HG03457 (cell line): Measurements from ENCODE around the gene CRB1.

ENCODE experiments used
- ATAC-seq: cut with Tn5 transposase; IDR thresholded peaks from one replicate; pipeline ENCODE4 v1.9.1; 2021; ENCODE audit warnings: moderate number of reproducible peaks; ENCODE audit not compliant: unreplicated experiment

Gene CRB1

DNA sequence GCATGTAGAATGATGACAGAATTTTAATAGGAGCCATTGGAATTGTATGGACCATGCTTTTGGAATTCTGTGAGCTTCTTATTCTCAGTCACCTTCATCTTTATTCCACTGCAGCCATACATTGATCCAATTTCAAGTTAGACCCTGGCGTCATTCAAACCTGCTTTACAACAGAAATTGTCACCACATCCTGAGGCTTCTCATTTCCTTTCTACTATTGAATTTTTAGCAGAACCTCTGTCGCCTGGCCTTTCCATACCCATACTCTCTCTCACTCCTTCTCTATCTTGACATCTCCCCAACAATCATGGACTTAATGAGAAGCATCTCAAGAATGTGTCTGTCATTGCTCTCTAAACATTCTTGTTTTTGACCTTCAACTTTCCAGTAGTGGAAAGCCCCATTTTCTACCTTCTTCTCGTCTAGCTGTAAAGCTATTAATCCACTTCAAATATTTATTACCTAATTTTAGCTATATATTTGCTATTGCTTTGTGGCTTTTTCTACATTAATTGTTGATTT is 74.1 kb downstream of the CRB1 start:
- no peak for ATAC-seq

DNA sequence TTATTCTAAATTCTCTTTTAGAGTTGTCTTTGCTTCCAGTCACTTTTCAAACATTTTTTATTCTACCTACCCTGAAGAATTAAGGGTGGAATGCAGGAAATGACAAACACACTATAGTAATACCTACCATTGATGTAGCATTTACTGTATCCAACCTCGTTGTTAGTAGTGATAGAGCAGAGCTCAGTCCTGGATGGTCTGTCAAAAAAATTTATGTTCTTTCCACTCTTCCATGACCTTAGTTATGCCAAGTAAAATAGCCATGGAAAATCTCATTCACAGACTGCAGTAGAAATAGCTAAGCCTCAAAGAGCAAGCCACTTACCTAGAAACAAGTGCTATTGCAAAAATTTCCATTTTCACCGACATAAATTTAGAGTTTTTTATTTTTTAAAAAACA is 74.6 kb downstream of the CRB1 start:
- ATAC-seq, result no peak

DNA sequence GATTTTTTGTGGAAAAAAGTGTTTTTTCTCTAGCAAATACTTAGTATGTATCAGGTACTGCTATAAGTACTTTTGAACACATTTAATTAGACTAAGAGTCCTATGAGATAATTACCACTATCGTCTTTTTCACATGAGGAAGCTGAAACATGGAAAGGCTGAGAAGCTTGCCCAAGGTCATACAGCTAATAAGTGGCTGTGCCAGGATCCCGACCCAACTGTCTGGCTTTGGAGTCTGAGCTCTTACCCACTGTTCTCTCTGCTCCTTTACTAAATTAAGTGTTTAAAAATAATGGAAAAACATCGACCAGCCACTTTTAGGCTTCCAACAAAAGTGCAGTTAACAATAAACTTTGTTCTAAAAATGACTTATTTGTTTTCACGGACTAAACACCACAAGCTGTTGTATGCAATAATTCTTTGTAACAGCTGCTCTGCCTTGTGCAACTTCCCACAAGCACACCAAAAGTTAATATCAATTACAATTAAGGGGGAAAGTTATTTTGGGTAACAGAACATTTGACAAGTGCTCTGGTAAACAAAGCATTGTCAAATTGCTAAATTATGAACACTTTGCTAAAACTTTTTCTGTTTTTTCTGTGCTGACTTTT is 75.7 kb downstream of the CRB1 start:
- no peak for ATAC-seq

DNA sequence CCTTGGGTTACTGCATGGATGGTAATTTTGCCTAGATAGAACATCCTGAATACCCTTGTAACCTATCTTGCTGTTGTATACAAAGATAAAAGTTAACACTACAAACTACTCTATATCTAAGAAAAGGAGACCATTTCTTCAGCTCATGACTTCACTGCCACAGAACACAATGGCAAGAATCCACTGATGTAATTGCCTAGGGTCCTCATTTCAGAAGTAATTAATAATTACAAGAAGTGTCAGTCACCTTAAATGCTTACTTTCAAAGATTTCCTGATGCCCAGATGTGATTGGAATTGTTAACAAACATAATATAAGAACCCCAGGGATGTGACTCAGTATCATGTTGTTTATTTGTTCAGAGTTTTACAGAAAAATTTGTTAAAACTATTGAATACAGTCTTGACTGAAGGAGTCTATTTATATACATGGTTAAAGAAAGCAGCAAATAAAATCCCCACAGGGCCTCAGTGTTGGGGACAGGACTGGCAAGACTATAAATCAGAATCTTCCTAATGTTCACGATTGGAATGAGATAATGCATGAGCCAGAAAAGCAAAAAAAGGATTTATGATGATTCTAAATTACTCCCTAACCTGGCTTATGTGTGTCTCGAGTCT is 83.9 kb downstream of the CRB1 start:
- ATAC-seq, result no peak

DNA sequence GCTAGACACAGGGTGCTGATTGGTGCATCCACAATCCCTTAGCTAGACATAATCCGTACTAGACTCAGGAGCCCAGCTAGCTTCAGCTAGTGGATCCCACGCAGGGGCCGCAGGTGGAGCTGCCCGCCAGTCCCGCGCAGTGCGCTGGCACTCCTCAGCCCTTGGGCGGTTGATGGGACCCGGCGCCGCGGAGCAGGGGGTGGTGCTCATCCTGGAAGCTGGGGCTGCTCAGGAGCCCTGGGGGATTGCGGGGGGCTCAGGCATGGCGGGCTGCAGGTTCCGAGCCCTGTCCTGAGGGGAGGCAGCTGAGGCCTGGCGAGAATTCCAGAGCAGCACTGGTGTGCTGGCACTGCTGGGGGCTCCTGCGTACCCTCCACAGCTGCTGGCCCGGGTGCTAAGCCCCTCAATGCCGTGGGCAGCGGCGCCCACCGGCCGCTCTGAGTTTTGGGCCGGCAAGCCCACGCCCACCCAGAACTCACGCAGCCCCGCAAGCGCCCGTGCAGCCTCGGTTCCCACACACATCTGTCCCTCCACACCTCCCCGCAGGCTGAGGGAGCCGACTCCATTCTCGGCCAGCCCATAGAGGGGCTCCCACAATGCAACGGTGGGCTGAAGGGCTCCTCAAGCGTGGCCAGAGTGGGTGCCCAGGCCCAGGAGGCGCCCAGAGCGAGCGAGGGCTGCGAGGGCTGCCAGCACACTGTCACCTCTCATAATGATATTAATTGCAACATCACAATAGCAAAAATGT is 87.4 kb downstream of the CRB1 start:
- ATAC-seq, result no peak

DNA sequence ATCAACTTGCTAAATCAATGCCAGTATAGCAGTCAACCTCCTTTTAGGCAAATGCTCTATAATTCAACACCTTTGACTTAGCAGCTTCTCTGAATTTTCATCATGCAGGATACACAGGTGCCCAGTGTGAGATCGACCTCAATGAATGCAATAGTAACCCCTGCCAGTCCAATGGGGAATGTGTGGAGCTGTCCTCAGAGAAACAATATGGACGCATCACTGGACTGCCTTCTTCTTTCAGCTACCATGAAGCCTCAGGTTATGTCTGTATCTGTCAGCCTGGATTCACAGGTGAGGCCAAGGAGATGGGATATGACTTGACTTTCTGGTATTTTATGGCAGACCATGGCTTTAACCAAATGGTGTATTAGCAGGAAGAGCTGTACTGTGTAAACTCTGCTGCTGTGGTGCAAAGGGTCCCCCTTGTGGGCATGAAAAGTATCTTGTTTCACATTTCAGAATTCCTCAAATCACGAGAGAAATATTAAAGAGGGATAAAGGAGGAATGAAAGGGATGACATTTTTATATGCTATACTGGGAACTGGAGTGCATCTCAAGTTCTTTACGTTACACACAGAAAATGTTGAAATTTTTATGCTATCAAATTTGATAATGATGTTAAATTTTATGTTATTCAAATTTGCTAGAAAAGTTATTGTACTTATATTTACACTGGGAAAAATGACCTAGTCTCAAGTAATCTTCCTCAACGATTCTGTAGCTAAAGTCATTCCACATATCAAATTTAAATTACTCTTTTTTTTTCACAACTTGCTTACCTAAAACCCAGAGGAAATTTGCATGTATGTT is 88.9 kb downstream of the CRB1 start:
- no peak for ATAC-seq

DNA sequence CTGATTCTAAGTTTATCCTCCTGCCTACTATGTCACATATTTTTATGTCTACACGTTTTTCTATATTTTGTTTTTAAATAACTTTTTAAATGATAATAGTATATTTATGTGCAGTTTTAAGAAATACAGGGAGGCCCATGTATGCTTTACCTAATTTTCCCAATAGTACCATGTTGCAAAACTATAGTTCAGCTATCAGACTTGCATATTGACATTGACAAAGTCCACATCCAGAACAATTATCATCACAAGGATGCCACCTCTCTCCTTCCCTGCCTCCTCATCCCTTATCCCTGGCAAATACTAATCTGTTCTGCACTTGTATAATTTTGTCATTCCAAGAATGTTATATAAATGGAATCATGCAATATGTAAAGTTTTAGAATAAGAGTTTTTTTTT is 90.9 kb downstream of the CRB1 start:
- ATAC-seq, result no peak

DNA sequence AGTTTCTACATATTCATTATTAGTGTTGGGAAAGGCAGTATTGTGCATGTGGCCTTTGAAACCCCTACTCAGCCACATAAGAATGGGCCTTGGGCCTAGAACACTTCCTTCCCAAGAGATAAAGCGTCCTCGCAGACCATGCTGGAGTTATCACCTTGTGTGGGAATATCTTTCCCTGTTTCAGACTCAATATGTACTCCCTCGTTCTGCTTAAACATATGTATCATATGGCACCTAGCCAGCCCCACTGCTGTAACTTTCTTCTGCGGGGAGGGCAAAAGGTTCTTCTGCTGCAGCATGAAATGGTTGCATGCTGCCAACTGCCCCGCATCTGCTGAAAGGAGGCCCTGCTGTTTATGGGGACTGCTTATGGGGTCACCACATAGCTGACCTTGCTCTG is 92.0 kb downstream of the CRB1 start:
- no peak for ATAC-seq

DNA sequence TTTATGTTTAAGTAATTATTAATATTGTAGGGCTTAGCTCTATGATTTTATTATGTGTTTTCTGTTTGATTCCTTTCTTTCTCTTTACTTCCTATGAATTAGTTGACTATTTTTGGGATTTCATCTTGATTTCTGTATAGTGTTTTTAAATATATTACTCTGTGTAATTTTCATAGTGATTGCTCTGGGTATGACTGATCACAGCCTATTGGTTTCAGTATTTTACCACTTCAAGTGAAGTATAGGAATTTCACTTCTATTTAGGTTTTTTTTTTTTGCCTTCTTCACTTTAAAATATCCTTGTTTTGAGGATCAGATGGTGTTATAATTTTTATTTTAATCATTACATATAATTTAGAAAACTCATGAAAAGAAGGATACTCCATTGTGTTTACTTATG is 94.8 kb downstream of the CRB1 start:
- ATAC-seq, result no peak

DNA sequence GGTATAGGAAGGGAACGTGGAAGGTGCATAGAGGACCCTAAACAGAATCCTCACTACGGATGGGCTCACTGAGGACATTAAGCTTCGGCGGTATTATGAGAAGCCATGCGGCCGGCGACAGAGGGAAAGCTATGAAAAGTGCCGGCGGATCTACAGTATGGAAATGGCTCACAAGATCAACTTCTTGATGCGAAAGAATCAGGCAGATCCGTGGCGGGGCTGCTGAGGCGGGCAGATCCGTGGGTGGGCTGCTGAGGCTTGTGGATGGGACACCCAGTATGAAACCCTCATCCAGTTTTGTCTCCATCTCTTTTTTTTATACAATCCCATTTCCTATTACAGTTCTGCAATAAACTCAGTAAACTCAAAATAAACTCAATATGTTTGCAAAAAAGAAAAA is 95.8 kb downstream of the CRB1 start:
- ATAC-seq, result no peak

DNA sequence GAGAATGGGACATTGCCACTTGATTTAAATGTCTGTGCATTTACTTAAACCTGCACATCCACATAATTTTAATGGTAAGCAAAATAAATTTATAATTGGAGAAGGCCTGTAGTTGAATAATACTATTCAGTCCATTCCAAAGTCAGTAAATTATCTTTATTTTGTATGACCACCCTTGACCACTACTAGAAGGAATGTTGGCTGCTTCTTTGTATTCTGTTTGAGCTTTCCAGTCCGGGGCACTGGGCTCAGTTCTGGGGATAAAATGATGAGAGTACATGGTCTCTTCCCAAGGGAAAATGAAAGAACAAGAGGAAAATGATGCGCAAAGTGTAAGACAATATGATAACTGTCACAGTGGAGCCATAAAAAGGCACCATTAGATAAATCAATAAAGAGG is 98.9 kb downstream of the CRB1 start:
- no peak for ATAC-seq

DNA sequence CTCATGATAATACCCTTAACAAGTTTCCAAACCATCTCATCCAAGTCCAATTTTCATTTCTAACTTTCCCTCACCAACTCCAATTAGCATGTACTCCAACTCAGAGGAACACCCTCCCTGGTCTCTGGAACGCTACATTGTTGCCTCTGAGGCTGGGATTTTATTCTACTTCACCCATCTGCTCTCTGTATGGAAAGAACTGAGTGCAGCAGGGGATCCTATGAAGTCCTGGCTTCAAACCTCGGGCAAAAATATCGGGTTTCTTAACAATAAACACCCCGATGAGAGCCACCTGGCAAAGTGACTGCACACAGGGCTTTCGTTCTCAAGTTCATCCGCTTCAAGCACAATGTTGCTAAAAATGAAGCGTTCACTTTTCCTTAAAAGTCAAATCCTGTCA is 99.6 kb downstream of the CRB1 start:
- no peak for ATAC-seq

DNA sequence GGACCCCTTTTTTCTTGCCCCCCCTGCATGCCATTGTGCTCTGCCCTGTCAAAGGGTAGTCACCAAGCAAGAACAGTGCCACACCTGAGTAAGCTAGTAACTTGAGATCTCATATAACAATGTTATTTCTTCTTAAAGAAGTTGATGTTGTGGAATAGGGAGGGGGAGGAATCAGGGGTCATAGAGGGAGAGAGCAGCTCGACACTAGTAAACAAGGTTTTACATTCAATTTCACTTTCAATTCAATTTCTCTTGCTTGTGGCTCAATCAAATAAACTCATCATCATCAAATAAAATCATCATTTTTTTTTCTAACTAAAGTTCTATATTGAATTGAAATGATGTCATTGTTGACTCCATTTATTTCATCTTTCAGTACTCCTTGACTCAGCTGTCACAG is 106.4 kb downstream of the CRB1 start:
- ATAC-seq, result no peak

DNA sequence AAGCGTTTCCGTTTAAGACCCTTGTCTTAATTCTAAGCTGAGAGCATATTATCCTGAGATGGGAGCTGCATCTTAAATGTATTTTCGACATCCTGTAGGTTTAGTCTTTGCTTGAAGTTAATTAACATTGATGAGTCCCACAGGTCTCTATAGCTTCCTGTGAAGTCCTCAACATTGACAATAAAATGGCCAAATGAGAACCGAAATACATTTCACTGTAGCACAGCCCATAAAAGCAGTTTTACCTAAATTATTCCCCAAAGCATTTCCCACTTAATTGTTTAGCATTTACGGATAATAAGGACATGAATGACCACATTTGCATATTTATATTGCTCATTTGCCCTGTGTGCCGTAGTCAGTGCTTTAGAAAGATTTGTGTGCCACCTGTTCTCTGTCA is 116.4 kb downstream of the CRB1 start:
- no peak for ATAC-seq

DNA sequence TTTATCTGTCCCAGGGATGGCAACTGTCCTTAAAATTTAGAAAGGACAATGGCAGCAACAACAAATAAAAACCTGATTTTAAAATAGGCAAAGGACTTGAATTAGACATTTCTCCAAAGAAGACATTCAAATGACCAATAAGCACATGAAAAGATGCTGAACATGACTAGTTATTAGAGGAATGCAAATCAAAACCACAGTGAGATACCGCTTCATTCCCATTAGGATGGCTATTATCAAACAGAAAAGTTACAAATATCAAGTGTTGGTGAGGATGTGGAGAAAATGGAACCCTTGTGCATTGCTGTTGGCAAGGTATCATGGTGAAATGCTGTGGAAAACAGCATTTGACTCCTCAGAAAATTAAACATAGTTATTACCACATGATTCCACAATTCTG is 120.7 kb downstream of the CRB1 start:
- no peak for ATAC-seq

DNA sequence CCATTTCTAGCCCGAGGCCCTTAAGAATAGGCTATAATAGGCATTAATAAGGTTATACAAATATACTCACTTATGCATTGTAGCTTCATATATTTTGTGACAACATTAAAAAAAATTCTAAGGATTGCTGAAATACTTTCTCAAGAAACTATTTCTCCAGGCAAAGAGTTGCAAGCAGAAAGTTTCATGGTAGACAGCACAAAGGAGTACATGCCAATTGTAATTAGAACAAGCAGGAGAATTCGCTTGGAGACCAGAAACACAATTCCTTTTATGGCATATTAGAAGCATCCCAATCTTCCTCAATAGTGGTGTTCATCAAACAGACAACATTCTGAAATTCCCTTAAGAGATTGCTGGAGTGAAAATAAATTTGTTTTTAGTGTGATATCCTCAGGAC is 122.8 kb downstream of the CRB1 start:
- no peak for ATAC-seq

DNA sequence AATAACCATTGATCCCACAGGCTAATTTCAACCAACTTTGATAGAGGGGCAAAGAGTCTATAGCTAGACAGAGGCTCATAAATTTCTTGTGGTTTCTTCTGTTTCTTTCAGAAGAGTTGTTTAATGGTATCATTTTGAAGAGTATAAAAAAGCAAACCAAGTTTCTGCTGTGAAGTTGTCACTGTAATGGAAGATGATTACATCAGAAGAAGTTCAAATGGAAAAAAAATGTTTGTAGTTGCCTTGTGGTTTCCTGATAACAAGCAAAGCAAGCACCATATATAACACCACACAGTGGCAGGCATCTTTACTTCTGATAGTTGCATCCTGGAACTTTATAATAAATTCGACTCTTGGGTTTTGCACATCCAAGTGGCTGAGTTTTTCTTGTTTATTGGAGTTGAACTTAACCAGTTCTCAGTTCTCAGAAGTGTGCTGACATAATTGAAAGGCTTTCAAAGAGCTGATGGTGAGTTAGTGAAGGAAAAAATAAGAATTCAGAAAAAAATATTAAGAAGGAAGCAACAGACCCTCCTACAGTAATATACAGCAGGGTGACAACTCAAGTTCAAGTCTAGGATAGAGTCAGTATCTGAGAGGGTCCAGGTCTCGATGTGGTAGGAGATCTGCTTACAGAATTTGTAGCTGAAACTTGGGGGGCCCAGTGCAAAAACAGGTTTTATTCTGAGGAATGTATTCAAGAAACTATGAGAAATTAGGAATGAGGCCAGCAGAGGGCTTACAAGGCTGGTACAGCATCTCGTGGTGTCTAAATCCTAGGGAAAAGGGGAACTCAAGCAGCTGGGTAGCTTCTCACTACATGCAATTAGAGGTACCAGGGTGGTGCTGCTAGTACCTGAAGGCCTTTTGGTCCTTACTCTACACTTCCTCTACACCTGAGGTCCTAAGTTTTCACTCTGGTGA is 123.5 kb downstream of the CRB1 start:
- ATAC-seq, result no peak

DNA sequence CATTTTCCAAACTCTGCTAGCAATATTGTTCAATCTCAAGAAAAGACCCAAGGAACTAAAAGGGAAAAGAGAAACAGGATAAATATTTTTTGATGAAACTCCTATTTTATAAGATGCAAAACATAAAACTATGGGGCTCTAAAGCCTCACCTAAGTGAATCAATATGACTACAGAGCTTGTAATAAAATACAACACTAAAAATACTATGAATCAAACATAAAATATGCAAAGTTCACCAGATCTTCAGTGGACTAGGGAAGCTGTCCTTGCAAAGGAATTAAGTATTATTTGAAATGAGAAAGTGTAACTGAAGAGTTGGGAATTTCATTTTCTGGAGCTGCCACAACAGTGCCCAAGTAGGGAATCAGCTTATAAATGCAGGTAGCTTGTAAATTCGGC is 124.5 kb downstream of the CRB1 start:
- no peak for ATAC-seq

DNA sequence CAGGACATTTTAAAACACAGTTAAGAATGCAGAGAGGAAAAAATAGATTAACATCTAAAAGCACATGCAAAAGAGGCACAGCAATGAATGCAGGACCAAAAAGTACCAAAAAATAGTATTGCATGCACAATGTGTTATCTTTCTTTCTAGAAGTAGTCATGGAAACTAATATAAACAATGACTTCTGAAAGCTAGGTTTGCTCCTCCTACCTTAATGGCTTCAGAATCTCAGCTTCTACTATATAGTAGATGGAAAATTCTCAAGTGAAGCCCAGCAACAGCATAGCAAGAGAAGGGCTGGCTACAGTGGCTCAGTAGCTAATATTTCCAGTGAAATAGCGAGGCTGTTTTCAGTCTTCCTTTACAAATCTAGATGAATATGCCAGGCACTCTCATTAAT is 125.1 kb downstream of the CRB1 start:
- ATAC-seq, result no peak

DNA sequence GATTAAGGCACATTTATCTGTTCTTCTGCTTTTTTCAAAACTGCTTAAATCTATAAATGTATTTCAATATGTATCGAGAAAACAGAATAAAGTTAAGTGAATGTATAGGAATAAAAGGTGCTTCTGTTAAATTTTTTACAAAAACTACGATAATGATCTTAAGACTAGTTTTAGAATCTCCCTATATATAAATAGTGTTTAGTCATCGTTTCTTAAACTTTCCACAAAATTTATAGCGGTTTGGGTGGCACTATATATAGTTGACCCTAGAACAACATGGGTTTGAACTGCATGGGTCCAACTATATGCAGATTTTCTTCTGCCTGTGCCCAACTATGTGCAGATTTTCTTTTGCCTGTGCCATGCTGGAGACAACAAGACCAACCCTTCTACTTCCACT is 125.7 kb downstream of the CRB1 start:
- no peak for ATAC-seq
